NOMO-1 treated with DMSO at 0.1 percent for 48 hours (cell line): ENCODE results near the gene PSMG3.

Source experiments
- DNase-seq: peaks from one replicate; lab custom pipeline; 2025; ENCODE audit not compliant: unreplicated experiment; lab: John Stamatoyannopoulos, UW

Gene PSMG3, protein sequence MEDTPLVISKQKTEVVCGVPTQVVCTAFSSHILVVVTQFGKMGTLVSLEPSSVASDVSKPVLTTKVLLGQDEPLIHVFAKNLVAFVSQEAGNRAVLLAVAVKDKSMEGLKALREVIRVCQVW

DNA sequence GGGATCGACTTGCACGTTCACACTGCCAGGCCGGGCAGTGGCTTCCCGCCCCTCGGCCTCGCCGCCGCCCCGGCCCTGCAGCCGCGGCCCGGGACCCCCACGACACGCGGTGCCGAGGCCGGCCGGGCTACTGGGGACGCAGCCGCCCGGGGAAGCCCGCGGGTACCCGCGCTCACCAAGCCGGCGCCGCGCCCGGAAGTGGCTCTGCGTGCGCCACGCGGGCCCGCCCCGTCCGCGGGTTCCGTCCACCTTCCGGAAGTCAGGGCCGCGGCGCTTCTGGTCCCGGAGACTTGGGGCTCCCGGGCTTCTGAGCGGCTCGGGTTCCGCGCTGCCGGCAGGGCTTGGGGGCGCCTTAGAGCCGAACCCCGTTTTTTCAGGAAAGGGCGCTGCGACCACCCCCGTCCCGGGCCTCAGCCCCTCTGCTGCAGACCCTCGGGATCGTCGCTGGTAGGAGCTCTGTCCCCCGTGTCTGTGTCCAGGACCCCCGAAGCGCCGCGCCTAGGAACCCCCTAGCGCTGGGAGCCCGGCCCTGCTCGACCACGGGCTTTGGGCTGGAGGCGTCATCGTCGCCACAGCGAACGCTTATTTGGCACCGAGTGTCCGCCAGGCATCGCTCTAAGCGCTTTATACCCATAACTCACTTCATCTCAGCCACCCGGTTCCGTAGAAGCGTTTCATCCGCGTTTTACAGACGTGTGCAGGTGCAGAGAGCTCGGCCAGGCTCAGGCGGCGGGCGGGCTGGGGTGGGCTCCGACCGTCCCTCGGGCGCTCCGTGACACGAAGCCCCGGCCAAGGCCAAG is at the start of gene PSMG3:
Gene PSMG3, minus strand, starts transcription at position 200 of the 800 bp plus-strand sequence. CDS start 693 bp downstream, outside the sequence.
- peak; percentile 90 for DNase-seq

DNA sequence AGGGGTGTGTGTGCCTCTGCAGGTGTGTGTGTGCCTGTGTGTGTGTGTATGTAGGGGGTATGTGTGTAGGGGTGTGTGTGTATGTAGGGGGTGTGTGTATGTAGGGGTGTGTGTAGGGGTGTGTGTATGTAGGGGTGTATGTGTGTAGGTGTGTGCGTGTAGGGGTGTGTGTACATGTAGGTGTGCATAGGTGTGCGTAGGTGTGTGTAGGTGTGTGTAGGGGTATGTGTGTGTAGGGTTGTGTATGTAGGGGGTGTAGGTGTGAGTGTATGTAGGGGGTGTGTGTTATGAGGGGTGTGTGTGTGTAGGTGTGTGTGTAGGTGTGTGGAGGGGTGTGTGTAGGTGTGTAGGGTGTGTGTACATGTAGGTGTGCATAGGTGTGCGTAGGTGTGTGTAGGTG is 48.6 kb upstream of the PSMG3 start:
- DNase-seq, result no peak

DNA sequence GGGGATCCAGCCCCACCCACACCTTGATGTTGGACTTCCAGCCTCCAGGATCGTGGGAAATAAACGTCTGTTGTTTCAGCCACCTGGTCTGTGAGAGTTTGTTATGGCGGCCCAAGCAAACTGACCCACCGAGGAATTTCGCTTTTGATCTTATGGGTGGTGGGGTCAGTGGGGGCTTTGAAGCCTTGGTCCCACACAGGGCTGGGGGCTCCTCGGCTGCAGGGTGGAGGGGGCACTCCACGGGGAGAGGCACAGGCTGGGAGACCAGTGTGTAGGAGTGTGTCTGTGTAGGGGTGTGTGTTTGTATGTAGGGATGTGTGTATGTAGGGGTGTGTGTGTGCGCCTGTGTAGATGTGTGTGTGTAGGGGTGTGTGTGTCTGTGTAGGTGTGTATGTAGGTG is 48.1 kb upstream of the PSMG3 start:
- DNase-seq, result no peak

DNA sequence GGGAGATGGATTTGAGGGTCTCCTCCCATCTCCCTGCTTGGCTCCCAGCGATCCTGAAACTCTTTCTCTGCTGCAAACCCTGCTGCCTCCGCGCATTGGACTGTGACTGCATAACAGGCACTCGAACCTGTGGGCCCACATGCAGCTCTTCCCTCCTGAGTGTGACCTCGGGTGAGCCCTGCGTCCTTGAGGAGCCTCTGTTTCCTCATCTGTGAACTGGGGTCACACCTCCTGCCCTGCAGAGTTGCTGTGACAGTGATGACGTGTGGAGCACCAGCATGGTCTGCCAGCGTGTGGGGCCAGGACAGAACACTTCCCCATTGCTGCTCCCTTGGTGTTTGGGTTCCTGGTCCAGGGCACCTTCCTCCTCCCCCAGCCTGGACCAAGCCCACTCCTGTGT is 46.9 kb upstream of the PSMG3 start:
- no peak for DNase-seq

- DNase-seq, result no peak
These were observed 41.9 kb upstream of the PSMG3 start for GRCh38 chr7:1611708-1612241.

DNA sequence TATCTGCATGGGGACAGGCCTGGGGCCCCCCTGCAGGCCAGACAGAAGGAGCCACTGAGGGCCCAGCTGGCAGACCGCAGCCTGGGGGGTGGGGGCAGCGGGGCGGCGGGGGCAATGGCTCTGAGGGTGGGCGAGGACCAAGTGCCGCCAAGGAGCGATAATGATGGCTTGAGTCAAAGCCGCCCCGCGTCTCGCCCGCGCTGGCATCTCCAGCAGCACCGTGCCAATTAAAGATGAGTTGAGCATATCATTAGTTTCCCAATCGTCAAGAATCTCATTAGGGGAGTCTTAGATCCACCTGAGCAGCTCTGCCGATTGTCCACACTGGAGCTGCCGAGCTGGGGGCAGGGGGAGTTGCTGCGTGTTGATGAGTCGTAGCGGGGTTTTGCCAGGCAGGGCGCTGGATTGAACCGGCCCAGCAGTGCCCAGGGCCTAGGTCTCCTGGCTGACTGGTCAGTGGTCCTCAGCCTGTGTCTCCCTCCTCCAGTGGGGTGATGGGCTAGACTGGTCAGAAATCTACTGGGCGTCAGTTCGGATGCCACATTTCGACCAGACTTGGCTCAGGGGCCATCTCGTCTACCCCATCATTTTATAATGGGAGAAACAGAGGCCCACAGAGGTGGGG is 41.0 kb upstream of the PSMG3 start:
- DNase-seq, result no peak

- DNase-seq, result no peak
These were observed 40.3 kb upstream of the PSMG3 start for GRCh38 chr7:1610013-1610677.

DNA sequence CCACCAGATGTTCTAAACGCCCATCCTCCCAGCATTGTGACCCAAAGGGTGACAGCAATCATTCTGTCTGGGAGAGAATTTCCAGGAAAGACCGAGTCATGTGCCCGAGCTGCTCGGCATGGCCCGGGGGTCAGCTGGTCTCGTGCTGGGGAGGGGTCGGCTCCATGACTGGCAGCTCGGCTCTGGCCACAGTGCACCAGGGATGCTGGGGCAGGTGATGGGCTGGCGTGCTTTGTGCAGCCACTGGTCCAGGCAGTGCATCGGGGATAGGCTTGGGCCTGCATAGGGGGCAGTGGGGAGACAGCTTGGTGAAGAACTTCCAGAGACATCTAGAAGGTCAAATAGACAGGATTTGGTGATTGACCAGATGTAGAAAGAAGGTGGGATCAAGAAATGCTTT is 39.2 kb upstream of the PSMG3 start:
- no peak for DNase-seq

DNA sequence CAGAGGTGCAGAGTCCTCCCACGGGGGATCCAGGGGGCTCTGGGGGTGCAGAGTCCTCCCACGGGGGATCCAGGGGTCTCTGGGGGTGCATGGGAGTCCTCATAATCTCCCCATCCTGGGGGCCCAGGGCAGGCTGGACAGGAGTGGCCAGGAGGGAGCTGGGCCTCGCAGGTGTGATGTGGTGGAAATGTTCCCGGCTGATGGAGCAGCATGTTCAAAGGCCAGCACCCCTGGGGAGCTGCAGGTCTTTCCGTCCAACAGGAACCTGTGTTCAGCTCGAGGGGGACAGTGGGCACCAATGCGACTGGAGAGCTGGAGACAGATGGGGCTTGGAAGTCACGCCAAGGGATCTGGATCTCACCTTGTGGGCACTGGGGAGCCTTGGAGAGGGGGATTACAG is 38.5 kb upstream of the PSMG3 start:
- DNase-seq, result no peak

- DNase-seq, result no peak
These were observed 37.9 kb upstream of the PSMG3 start for GRCh38 chr7:1607696-1608095.

- DNase-seq, result no peak
These were observed 37.2 kb upstream of the PSMG3 start for GRCh38 chr7:1607001-1607400.

DNA sequence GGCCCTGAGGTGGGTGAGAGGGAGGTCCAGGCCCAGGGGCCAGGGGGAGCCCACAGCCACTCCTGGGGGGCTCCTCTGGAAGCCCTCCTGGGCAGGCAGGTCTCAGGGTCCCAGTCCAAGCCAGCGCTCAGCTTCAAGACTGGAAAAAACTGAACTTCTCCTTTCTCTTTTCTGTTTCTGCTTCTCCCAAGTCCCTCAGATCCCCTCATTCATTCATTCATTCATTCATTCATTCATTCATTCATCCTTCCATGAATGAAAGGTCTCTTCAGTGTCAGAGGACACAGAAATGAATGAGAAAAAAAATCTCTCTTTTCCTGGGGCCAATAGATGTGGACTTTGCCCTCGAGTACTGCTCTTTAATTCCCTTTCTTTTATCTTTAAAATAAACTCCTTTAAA is 34.6 kb upstream of the PSMG3 start:
- no peak for DNase-seq

GRCh38 chr7:1603346-1604225 is 33.8 kb upstream of the PSMG3 start:
- DNase-seq, result no peak

- DNase-seq, result no peak
These were observed 32.6 kb upstream of the PSMG3 start for GRCh38 chr7:1602386-1602785.

DNA sequence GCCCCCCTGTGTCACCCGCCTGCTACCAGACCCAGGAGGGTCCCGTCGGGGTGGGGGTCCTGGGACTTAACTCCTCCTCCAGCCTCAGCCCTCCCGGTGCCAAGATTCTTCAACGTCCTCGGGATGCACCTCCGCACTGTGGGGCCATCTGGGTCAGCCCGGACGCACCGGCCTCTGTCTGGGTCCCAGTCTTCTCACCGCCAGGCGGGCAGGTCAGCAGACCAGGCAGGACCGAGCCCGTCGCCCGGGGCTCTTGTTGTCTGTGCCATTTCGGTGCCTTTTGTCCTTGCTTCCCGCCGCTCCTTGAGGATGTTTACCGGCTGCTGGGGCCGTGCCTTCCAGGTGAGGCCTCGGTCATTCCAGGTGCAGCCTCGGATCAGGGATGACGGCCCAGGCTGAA is 32.1 kb upstream of the PSMG3 start:
- no peak for DNase-seq

DNA sequence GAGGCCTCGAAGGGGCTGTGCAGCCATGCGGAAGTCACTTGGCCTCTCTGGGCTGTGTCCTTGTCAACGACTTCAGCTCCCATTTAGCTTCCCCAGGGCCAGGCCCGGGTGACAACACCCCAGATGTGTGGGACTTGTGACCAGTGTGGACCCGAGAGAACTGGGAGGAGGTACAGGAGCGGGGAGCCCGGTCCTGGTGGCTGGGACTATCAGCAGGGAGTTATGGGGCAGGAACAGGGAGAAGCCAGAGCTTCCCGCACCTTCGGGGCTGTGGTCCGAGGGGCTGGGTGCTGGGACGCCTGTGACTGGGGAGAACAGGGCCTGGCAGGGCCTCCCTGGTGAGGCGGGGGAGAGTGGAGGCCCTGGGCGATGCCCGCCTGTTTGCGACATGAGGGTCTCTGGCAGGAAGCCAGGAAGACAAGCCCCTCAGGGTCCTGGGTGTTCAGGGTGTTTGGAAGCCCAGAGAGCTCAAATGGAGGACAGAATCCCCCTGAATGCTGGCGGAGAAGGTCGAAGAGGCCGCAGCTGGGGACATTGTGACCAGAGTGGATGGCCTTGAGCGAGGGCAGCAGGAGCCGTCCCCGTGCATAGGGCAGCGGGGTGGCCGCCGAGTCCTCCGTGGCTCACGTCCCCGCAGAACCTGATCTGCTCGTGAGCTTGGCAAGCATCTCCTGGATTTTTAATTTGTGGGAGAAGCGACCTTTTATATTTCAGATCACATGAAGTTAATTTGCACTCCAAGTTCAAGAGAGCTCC is 30.0 kb upstream of the PSMG3 start:
- no peak for DNase-seq

DNA sequence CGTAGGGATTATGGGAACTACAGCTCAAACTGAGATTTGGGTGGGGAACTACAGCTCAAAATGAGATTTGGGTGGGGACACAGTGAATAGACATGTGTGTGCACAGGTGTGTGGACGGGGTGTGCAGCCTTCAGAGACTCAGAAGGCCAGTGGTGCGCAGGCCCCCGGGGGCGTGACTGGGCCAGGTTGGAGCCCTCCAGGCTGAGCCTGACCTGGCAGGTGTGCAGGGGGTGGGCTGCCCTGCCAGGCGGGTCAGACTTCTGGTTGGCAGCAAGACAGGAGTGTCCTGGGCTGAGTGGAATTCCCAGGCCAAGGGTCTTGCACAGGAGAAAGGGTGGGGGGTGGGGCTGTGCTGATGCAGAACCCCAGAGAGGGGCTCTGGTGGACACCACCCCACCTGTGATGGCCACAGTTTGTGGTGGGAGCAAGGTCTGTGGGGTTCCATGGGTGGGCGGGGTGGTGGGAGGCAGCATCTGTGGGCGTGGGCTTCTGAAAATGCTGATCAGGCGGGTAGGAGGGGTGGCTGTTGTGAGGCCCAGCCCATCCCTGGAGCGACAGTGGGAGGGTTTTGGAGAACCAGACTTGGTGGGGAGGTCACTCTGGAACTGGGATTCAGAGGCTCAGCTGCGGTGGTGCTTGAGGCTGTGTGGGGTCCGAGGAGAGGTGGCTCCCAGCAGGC is 29.3 kb upstream of the PSMG3 start:
- no peak for DNase-seq

DNA sequence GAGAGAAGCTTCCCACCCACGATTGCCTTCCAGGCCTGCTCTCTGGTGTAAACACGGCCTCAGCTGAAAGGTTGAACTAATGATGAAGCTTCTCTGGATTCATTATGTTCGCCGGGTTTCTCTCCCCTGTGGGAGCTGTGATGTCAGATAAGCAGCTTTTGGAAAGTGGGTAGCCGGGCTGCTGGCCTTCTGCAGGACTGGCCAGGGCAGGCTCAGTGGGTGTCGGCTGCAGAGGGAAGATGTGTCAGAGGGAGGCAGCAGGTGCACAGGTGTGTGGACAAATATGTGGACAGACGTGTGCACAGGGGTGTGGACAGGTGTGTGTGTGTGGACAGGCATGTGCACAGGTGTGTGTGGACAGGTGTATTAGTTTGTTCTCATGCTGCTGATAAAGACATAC is 28.5 kb upstream of the PSMG3 start:
- no peak for DNase-seq

GRCh38 chr7:1597791-1598190 is 28.0 kb upstream of the PSMG3 start:
- no peak for DNase-seq
